Subcutaneous adipose tissue (tissue), 4 donors: Measurements from ENCODE around the gene RENBP. TPM values are rescaled to one million over a fixed set of nuclear protein-coding genes. Genes with fewer than 3 reads are reported as not detected.

ENCODE experiments used
- total RNA-seq, 4 donors: library from RNA; depleted of rRNA; stranded (reverse); fragments of >200 nt; gene quantifications; one replicate each; pipeline ENCODE4 v1.1.0, GENCODE V29; 2016
- TF ChIP-seq, protein P1 (sequence below): fragments of 450-650 bp; IDR thresholded peaks from one replicate; pipeline ENCODE4 v1.5.1; 2016; ENCODE audit warnings: low read depth, mild to moderate bottlenecking, control low read depth, antibody characterized with exemption, moderate library complexity

The RENBP gene
- total RNA-seq, 4 donors from 2014 or later: 14.0 to 43.4 (median 29.5) TPM

DNA sequence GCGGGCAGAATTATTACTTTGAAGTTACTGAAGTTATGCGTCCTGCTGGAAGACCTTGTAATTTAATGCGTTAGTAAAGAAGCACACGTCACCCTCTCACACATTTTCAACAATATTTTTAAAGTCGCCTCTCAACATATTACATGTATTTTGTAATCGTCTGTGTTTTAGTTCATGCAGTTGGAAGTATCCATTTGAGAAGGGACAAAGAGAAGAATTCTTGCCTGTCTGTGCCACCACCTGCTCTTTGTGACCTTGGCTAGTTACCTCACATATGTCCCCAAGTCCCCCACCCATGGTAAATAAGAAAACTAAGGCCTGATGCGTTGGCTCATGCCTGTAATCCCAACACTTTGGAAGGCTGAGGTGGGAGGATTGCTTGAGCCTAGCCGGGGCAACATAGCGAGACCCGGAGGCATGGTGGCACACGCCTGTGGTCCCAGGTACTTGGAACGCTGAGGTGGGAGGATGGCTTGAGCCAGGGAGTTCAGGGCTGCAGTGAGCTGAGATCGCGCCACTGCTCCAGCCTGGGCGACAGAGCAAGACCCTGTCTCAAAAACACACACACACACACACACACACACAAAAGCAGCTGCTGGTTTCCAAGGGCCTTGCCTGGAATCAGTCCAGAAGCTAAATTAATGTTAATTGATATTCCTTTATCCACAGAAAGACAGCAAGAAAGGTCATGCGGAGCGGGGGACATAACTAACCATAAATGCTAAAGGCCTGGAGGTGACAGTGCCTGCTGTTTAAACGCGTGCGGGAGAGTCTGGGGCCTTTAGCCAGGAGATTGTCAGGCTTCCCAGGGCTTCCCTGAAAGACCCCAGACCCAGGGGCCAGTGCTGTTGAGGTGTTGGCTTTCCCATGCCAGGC, 28.9 kb upstream of the RENBP start:
- TF ChIP-seq, protein P1, sequence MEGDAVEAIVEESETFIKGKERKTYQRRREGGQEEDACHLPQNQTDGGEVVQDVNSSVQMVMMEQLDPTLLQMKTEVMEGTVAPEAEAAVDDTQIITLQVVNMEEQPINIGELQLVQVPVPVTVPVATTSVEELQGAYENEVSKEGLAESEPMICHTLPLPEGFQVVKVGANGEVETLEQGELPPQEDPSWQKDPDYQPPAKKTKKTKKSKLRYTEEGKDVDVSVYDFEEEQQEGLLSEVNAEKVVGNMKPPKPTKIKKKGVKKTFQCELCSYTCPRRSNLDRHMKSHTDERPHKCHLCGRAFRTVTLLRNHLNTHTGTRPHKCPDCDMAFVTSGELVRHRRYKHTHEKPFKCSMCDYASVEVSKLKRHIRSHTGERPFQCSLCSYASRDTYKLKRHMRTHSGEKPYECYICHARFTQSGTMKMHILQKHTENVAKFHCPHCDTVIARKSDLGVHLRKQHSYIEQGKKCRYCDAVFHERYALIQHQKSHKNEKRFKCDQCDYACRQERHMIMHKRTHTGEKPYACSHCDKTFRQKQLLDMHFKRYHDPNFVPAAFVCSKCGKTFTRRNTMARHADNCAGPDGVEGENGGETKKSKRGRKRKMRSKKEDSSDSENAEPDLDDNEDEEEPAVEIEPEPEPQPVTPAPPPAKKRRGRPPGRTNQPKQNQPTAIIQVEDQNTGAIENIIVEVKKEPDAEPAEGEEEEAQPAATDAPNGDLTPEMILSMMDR: no peak

- TF ChIP-seq, protein P1: no peak
Observed at GRCh38 chrX:153972368-153973126, 28.1 kb upstream of the RENBP start, which contains the start of gene TMEM187. Gene TMEM187 (plus strand): TSS chrX:153972754. CDS start chrX:153982063, 9,309 bp downstream.

GRCh38 chrX:153971450-153972367, 27.3 kb upstream of the RENBP start, which contains the start of gene HCFC1:
Gene HCFC1 (minus strand): TSS chrX:153971818. CDS start chrX:153970840, 978 bp downstream.
- TF ChIP-seq, protein P1: no peak

GRCh38 chrX:153971124-153971449, 26.6 kb upstream of the RENBP start:
- TF ChIP-seq, protein P1: no peak

GRCh38 chrX:153970357-153971123, 26.1 kb upstream of the RENBP start:
- TF ChIP-seq, protein P1: no peak

DNA sequence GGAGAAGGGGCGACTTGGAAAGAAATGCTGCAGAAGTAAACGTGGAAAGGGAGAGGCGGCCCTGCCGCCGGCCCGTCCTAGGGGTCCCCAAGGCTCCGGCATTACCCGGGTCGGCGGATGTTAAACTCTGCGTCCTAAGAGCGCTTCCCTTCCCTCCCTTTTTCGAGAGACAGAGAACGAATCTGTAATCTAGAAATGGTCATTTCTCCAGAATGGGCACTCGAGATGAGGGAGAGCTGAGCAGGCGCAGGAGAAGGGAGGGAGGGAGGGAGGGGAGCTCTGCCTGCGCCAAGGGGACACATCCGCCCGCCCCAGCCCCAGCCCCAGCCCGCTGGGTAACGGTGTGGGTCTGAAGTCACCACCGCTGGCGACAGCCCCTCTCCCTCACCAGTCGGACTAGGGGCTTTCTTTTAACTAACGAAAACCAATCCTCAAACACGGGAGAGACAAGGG, 25.5 kb upstream of the RENBP start:
- TF ChIP-seq, protein P1: no peak
